ENCODE data around the gene FGF5. TPM values are rescaled to one million over a fixed set of nuclear protein-coding genes. Genes with fewer than 3 reads are reported as not detected.

Gene FGF5
- total RNA-seq, 1 donor from 2014 or later = 3.8 TPM

GRCh38 chr4:80261989-80262600, 4.4 kb upstream of the FGF5 start:
- Histone ChIP-seq H3K4me3 (ENCODE audit: low read depth, low read length) (no peak overlapping the region), H3K36me3 (ENCODE audit: control insufficient read depth, insufficient read depth, low read length) (no peaks in the 10 kb centered on the region), H3K27me3 (ENCODE audit: control insufficient read depth, insufficient read depth, low read length) (peaks cover 2% of the 10 kb centered on the region)
- no peak for DNase-seq (ENCODE audit: low read depth)
- TF ChIP-seq CTCF (IDR thresholded peaks at IDR 0.05; ENCODE audit: insufficient read depth, low read length, poor library complexity, severe bottlenecking) = no peak

GRCh38 chr4:80263541-80264351, 2.7 kb upstream of the FGF5 start:
- peaks cover 2% of the 10 kb centered on the region for H3K27me3 ChIP-seq (ENCODE audit: control insufficient read depth, insufficient read depth, low read length)
- no peak for DNase-seq (ENCODE audit: low read depth)
- no peak overlapping the region for H3K4me3 ChIP-seq (ENCODE audit: low read depth, low read length)
- peak; percentile 25 for TF ChIP-seq CTCF (IDR thresholded peaks at IDR 0.05; ENCODE audit: insufficient read depth, low read length, poor library complexity, severe bottlenecking)
- H3K36me3 ChIP-seq (ENCODE audit: control insufficient read depth, insufficient read depth, low read length) = no peaks in the 10 kb centered on the region

- DNase-seq (ENCODE audit: low read depth) = no peak
- no peaks in the 10 kb centered on the region for H3K36me3 ChIP-seq (ENCODE audit: control insufficient read depth, insufficient read depth, low read length)
- H3K4me3 ChIP-seq (ENCODE audit: low read depth, low read length) = no peak overlapping the region
- no peak for TF ChIP-seq CTCF (IDR thresholded peaks at IDR 0.05; ENCODE audit: insufficient read depth, low read length, poor library complexity, severe bottlenecking)
- peaks cover 2% of the 10 kb centered on the region for H3K27me3 ChIP-seq (ENCODE audit: control insufficient read depth, insufficient read depth, low read length)
Observed at GRCh38 chr4:80264352-80264647, 2.2 kb upstream of the FGF5 start.

- H3K27me3 ChIP-seq (ENCODE audit: control insufficient read depth, insufficient read depth, low read length) = peaks cover 2% of the 10 kb centered on the region
- H3K4me3 ChIP-seq (ENCODE audit: low read depth, low read length) = no peak overlapping the region
- DNase-seq (ENCODE audit: low read depth) = no peak
- no peaks in the 10 kb centered on the region for H3K36me3 ChIP-seq (ENCODE audit: control insufficient read depth, insufficient read depth, low read length)
- no peak for TF ChIP-seq CTCF (IDR thresholded peaks at IDR 0.05; ENCODE audit: insufficient read depth, low read length, poor library complexity, severe bottlenecking)
Observed at GRCh38 chr4:80264825-80265224, 1.6 kb upstream of the FGF5 start.

- H3K4me3 ChIP-seq (ENCODE audit: low read depth, low read length) = peak overlapping the region; percentile 46
- TF ChIP-seq CTCF (IDR thresholded peaks at IDR 0.05; ENCODE audit: insufficient read depth, low read length, poor library complexity, severe bottlenecking) = no peak
- peak; percentile 49 for DNase-seq (ENCODE audit: low read depth)
- peaks cover 2% of the 10 kb centered on the region for H3K27me3 ChIP-seq (ENCODE audit: control insufficient read depth, insufficient read depth, low read length)
- H3K36me3 ChIP-seq (ENCODE audit: control insufficient read depth, insufficient read depth, low read length) = no peaks in the 10 kb centered on the region
Observed at GRCh38 chr4:80265571-80266252, 752 bp upstream of the FGF5 start.
